GM18868 (cell line): ENCODE measurements around the gene RNF157.
"Not testable (repeated sequence)": the region's sequence is repeated elsewhere in the genome, so short reads cannot be mapped to it uniquely, and the experiment has no call there.

Experiments used
- ATAC-seq: cut with Tn5 transposase; IDR thresholded peaks from one replicate; pipeline ENCODE4 v1.9.1; 2021; ENCODE audit warnings: mild to moderate bottlenecking, moderate library complexity; ENCODE audit not compliant: unreplicated experiment

Gene RNF157

DNA sequence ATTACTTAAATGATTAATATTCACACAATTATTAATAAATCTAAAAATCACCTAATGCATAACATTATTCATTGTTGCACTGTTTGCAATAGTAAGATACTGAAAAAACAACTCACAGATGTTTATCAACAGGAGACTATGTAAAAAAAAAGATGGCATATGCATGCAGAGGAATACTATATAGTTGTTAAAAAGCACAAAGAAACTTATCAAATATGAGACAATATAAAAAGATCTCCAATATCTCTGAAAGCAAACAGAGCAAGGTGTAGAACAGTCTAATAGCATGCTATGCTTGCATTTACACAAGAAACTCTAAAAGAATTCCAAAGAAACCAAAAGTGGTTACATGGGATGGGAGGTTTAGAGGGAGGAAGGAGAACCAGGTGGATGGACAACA, 3.7 kb downstream of the RNF157 start:
- ATAC-seq, result no peak

DNA sequence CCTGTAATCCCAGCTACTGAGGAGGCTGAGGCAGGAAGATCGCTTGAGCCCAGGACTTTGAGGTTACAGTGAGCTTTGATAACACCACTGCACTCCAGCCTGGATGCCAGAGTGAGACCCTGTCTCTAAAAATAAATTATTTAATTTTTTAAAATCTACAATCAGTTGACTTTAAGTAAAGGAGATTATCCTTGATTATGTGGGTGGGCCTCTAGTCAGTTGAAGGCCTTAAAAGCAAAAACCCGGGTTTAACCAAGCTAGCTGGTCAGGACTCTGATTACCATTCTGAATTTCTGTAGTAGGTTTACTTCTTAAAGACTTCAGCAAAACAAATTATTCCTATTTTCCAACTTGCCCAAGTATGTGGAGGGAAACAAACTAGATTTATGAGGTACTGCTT, 4.4 kb downstream of the RNF157 start:
- no peak for ATAC-seq

DNA sequence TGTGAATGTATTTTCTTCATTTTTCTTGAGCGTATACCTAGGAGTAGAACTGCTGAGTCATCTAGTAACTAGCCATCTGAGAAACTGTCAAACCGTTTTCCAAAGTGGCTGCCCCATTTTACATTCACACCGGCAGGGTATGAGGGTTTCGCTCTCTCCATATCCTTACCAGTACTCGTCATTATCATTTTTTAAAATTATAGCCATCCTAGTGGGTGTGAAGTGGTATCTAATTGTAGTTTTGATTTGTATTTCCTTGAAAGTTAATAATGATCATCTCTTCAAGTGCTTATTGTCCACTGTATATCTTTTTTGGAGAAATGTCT, 6.0 kb downstream of the RNF157 start:
- no peak for ATAC-seq

DNA sequence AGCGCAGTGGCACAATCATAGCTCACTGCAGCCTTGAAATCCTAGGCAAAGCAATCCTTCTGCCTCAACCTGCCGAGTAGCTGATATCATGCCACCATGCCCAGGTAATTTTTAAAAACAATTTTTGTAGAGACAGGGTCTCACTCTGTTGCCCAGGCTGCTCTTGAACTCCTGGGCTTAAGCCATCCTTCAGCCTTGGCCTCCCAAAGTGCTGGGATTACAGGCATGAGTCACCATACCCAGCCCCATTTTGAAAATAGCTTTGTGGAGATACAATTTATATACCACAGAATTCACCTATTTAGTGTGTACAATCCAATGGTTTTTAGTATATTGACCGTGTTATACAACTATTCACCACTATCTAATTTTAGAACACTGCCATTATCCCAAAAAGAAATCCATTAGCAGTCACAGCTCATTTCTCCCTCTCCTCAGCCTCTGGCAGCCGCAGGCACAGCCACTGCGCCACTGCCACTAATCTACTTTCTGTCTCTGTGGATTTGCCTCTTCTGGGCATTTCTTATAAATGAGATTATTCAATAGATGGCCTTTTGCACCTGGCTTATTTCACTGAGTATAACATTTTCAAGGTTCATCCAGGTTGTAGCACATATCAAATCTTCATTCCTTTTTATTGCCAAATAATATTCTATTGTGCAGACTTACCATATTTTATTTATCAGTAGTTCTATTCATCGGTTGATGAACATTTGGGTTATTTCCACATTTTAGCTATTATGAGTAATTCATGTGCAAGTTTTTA, 6.5 kb downstream of the RNF157 start:
- no peak for ATAC-seq

DNA sequence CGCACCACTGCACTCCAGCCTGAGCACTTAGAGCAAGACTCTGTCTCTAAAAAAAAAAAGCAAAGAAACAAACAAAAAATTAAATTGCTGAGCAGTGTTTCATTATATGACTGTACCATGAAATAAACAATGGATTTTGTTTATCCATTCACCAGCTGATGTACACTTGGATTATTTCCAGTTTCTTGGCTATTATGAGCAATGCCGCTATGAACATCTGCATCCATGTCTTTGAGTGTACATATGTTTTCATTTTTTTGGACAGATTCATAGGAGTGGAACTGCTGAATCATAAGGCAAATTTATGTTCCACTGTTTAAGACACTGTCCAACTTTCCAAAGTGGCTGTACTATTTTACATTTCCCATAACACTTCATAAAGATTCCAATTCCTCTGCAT, 8.0 kb downstream of the RNF157 start:
- ATAC-seq, result no peak

DNA sequence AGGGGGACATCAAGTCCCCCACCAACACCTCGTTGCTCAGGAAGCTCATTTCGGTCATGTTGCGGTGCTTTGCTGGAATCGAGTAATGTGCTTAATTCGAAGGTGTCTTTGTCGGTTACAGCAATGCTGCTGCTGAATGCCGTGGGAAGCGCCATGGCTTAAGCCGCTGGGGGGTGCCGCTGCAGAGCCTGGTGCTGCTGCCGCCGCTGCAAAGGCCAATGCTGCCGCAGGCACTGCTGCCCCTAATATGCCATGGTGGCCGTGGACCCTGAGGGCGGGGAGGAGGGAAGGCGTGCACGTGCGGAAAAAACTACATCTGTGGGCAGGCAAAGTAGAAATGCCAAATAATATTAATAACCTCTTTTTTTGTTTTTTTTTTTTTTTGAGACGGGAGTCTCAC, 13.5 kb downstream of the RNF157 start:
- ATAC-seq, result not testable (repeated sequence)

DNA sequence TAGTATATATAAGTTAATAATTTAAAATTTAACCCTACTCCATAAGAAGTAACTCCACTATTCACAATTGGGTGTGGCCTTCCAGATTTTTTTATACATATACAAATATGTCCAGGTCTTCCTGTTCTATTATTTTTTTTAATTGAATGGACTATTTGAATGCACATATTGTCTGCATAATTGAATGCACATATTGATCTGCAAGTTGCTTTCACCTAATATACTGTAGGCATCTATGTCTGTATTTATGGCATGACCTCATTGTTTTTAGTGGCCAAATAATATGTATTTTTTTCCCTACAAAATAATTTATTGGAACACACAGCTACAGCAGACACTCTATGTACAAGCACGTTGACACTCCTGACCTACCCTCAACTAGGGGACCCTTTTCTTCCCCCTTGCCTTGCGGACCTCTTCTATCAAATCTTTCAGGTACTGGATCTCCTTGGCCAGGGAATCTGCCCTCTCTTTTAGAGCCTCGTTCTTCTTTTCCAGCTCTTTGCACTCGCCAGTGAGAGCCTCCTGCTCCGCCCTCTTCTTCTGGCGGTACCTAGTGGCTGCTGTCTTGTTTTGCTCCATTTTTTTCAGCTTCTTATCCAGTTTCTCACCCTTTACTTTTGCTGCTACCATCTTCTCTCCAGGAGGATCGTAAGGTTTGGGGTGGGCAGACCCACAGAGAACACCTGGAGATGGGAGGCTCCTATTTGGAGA, 14.8 kb downstream of the RNF157 start:
- ATAC-seq, result not testable (repeated sequence)

DNA sequence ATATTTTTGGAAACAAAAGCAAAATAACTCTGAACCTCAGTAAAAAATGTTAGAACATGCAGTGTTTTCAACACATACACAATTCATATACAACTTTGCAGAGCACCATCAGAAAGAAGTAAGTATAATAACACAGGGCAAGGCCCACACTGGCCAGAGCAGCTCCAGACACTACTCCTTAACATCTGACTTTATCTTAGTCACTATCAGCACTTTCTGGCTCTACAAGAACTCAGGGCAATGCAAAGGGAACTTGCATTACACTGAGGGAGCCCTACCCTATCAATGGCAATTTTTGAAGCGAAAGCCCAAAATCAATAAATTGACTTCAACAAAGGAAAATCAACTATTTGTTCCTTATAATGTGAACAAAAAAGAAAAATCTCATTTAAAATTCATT, 16.5 kb downstream of the RNF157 start:
- no peak for ATAC-seq

DNA sequence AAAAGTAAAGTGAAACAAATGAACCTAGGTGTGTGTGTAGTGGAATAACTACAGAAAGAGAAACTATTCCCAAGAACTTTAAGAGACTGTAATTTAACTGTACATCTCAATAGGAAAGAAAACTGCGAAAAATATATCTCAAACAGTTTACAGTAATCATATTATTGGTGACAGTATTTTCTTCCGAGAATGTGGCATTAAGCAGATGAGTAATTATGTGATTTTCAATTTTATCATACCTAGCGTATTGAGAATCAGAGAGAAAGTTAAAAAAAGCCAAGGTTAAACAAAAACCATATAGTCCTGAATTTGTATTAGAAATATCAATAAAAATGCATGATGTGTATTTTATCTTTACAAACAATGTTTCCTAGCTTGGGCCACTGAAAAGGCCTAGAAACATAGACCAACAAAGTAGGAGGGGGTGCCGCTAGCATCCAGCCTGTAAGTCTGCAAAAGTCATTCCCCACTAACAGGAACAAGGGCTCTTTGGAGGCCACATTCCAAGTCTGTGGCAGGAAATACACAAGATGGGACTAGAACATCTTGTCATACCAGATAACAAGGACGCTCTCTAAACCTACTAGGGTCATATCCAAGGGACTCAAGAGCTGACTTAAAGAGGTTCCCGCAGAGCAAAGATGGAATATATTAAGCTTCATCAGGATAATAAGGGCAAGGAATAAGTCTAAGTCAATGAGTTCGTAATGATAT, 20.5 kb downstream of the RNF157 start:
- ATAC-seq, result no peak

DNA sequence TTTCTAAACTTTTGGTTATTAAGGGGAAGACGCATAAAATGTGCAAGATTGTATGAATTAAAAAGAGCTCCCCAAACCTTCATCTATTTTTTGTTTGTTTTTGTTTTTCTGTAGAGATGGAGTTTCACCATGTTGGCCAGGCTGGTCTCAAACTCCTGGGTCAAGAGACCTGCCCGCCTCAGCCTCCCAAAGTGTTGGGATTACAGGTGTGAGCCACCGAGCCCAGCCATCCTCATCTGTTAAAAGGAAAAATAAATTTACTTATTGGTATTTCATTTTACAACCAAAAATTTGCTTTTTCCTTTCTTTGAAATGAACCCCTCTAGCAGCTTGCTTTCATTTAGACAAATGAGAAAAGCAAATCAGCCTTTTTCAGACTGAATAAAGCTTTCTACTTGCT, 23.2 kb downstream of the RNF157 start:
- no peak for ATAC-seq

DNA sequence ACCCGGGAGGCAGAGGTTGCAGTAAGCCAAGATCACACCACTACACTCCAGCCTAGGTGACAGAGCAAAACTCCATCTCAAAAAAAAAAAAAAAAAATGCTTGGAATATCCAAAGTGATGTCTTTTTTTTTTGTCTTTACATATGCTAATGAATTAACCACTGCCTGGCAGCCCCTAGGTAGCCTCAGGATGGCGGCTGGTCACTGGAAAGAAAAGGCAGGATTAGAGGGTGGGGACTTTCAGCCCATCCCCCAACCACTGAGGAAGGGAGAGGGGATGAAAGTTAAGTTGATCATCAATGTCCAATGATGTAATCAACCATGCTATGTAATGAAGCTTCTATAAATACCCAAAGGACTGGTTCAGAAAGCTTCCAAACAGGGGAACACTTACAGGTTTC, 26.8 kb downstream of the RNF157 start:
- no peak for ATAC-seq

DNA sequence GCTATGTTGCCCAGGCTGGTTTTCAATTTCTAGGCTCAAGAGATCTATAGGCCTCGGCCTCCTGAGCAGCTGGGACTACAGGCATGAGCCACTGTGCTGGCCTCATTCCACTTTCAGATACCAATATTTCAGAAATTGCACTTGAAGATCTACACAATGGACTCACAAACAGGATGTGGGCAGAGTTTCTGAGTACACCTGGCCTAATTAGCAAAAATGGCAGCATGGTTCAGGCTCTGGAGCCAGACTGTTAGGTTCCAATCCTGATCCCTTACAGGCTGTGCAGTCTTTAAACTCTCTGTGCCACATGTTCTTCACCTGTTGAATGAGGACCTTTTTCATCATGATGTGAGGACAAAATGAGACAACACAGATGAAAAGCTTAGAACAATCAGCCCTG, 32.2 kb downstream of the RNF157 start:
- no peak for ATAC-seq

DNA sequence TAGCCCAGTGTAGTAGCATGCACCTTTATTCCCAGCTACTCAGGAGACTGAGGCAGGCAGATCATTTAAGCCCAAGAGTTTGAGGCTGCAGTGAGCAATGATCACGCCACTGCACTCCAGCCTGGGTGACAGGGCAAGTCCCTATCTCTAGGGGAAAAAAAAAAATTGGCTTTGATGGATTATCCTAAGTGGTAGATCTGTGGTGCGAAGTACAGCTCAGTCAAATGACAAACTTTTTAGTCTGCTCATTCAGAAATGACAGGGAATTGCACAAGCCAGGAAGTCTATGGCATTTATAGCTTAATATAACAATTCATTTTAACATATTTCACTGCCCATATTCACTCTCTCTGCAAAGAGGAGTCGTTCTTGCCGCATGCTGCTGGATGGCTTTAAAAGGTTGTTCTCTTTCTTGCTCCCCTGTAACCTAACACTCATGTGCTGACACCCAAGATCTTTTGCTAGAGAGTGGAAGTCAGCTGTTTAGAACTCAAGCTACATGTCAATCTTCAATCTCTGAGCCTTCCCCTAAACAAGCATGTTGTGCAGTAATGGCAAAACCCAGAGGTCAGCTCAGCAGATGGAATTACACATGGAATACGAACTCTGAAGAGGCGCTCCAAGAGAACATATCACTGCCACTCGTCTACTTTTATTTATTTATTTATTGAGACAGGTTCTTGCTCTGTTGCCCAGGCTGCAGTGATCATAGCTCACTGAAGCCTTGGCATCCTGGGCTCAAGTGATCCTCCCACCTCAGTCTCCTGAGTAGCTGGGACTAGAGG, 32.8 kb downstream of the RNF157 start:
- ATAC-seq, result no peak

DNA sequence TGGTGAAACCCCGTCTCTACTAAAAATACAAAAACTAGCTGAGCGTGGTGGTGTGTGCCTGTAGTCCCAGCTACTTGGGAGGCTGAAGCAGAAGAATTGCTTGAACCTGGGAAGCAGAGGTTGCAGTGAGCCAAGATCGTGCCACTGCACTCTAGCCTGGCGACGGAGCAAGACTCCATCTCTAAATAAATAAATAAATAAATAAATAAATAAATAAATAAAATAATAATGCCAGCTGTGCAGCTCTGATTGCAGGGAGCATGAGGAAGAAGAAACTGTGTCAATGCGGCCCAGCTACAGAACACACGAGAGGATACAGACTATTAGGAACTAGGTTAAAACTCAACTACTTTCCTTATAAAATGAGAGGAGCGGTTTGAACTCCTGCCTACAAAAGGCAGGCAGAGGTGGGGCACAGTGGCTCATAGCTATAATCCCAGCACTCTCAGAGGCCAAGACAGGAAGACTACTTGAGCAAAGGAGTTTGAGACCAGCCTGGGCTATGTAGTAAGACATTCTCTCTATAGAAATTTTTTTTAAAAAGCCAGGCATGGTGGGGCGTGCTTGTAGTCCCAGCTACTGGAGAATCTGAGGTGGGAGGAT, 34.6 kb downstream of the RNF157 start:
- ATAC-seq, result not testable (repeated sequence)

DNA sequence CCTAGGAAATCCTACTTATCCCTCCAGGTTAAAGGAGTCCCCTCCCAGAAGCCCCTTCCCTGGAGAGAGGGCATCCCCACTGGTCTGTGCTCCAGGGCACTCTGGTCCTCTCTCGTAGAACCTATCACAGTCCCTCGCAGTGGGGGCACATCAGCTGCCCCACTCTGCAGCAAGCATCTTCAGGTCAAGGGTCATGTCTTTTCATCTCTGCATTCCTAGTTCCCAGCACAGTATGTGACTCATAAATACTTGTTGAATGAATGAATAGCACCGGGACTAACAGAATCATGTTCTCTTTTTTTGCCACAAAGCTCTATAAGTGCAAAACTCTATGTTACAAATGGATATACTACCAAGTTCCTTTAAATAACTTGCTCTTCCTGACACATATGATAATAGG, 36.0 kb downstream of the RNF157 start:
- no peak for ATAC-seq

DNA sequence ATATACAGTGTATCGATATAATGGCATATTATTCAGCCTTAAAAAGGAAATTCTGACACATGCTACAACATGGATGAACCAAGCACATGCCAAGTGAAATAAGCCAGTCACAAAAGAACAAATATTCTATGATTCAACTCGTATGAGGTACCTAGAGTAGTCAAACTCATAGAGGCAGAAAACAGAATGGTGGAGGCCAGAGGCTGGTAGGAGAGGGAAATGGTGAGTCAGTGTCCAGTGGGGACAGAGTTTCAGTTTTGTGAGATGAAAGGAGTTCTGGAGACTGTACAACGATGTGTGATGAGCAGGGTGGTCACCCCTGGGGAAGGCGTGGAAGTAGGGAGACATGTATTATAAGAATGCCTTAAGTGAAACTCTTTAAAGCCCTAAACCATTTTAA, 39.9 kb downstream of the RNF157 start:
- ATAC-seq, result no peak

DNA sequence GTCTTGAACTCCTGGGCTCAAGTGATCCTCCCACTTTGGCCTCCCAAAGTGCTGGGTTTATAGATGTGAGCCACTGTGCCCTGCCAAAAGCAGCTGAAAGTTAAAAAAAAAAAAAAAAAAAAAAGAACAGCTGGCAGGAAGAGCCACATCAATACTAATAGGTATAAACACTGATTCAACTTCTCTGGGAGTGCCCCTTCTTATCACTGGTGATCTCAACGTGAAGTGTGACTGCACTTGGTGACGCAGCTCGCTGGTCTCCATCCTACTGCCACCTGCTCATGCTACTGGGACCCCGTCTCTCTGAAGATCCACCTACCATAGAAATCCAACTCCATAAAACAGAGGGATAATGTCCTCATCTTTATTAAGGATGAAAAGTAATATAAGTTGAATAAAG, 40.8 kb downstream of the RNF157 start:
- no peak for ATAC-seq

DNA sequence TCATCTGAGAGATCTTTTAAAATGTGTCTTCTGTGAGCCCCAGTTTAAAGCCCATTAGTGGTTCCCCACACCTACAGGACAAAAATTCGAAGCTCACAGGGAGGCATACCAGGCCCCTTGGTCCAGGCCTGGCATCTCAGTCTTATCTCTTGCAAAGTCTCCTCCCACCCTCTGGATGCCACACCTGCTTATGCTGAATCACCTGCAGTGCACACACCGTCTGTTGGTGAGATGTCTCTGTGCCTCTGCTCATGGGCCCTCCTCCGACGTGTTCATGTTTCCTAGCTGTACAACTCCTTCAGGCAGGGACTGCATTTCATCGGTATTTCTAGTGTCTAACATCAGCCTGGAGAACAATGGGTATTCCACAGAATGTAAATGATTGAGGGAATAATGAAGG, 41.6 kb downstream of the RNF157 start:
- ATAC-seq, result no peak

DNA sequence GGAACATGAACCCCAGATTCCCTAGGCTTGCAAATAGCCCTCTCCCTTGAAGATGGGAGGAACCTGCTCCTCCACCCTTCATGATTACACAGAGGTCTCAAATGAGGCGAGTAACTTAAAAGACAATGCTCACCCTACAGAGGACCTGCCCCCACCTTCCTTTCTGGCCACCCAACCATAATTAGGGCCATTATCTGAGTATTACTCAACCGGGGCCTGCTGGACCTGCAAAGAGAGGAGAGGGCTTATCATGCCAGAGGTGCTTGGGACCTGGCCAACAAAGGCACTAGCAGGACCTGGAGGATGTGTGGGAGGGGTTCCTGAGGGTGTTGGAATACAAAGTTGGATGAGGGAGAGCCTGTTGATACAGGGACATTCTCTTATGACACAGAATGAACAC, 42.4 kb downstream of the RNF157 start:
- ATAC-seq, result no peak

DNA sequence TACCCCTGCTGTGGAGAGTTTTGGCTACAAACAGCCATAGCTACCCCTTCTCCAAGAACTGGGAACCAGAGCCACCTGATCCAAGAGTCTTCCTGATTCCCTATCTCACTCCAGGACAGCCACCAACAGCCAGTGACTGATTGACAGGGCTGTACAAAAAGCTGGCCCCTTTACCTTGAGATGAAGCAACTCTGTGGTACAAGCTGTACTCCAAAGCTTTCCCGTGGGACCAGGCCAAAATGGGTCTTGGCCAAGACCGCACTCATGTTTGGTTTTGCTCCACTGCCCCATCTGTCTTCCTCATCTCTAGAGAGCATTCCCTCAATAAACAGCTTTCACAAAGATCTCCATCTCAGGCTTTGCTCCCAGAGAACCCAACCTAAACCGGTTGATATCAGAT, 43.6 kb downstream of the RNF157 start:
- no peak for ATAC-seq
